HEK293 (cell line): ENCODE data around the gene CYB5R4.
"Not testable (repeated sequence)": the region's sequence is repeated elsewhere in the genome, so short reads cannot be mapped to it uniquely, and the experiment has no call there.

Experiments used
- CTCF ChIA-PET: fragments of 350-600 bp; formaldehyde crosslinking; extraction: SDS; loops from one replicate; lab custom pipeline; 2021; ENCODE audit warnings: antibody characterized with exemption; lab: Yijun Ruan, JAX
- POLR2A ChIA-PET: fragments of 300-600 bp; formaldehyde crosslinking; extraction: SDS; loops from one replicate; lab custom pipeline; 2020; ENCODE audit warnings: antibody characterized with exemption, inconsistent platforms; lab: Yijun Ruan, JAX
- H3K27ac ChIP-seq: fragments of 200-500 bp; sonication (Bioruptor generic); 2 replicates; pipeline ENCODE4 v1.5.1; 2014; ENCODE audit warnings: low read depth, low read length, control low read depth, inconsistent platforms; ENCODE audit errors: extremely low read depth
- H3K36me3 ChIP-seq, 2 experiments: fragments of 200-500 bp in 1 of 2; sonication (Bioruptor generic) in 1 of 2; 1 replicate in 1 of 2; 2 replicates in 1 of 2; pipeline ENCODE4 v1.5.1; 2014 to 2017; ENCODE audit warnings: inconsistent platforms in 2 of 2, low read length in 2 of 2; ENCODE audit not compliant: control insufficient read depth in 2 of 2, insufficient read depth in 1 of 2
- H3K4me1 ChIP-seq: fragments of 200-500 bp; sonication (Bioruptor generic); 2 replicates; pipeline ENCODE4 v1.5.1; 2014; ENCODE audit warnings: mild to moderate bottlenecking, low read length, inconsistent platforms; ENCODE audit not compliant: control insufficient read depth, insufficient read depth
- H3K4me3 ChIP-seq: 2 replicates; pipeline ENCODE4 v1.5.1; 2011; ENCODE audit warnings: low read depth, mild to moderate bottlenecking, control low read depth, low read length, moderate library complexity
- H3K9me3 ChIP-seq: fragments of 200-500 bp; sonication (Bioruptor generic); 2 replicates; pipeline ENCODE4 v1.5.1; 2014; ENCODE audit warnings: low read depth, low read length, inconsistent platforms; ENCODE audit not compliant: control insufficient read depth, insufficient read depth
- GLI4 ChIP-seq: fragments of 450-650 bp; formaldehyde crosslinking; IDR thresholded peaks from 2 replicates; pipeline ENCODE4 v1.5.1; 2016; ENCODE audit warnings: missing biosample characterization, missing genetic modification characterization
- GLIS1 ChIP-seq: fragments of 450-650 bp; formaldehyde crosslinking; IDR thresholded peaks from 2 replicates; pipeline ENCODE4 v1.5.1; 2016; ENCODE audit warnings: missing biosample characterization, missing genetic modification characterization
- GLIS2 ChIP-seq: fragments of 450-650 bp; formaldehyde crosslinking; IDR thresholded peaks from 2 replicates; pipeline ENCODE4 v1.5.1; 2016; ENCODE audit warnings: missing biosample characterization, missing genetic modification characterization
- RBAK ChIP-seq: fragments of 450-650 bp; formaldehyde crosslinking; IDR thresholded peaks from 2 replicates; pipeline ENCODE4 v1.5.1; 2016; ENCODE audit warnings: missing biosample characterization, missing genetic modification characterization
- ZFHX2 ChIP-seq: fragments of 450-650 bp; formaldehyde crosslinking; conservative IDR thresholded peaks from 2 replicates; pipeline ENCODE4 v1.5.1; 2016; ENCODE audit warnings: missing biosample characterization, missing genetic modification characterization
- ZNF132 ChIP-seq: fragments of 450-650 bp; formaldehyde crosslinking; IDR thresholded peaks from 2 replicates; pipeline ENCODE4 v1.5.1; 2017; ENCODE audit warnings: missing biosample characterization, missing genetic modification characterization, borderline replicate concordance
- ZNF146 ChIP-seq: fragments of 450-650 bp; formaldehyde crosslinking; IDR thresholded peaks from 2 replicates; pipeline ENCODE4 v1.5.1; 2016; ENCODE audit warnings: missing biosample characterization, missing genetic modification characterization
- ZNF18 ChIP-seq: fragments of 450-650 bp; formaldehyde crosslinking; IDR thresholded peaks from 2 replicates; pipeline ENCODE4 v1.5.1; 2016; ENCODE audit warnings: missing biosample characterization, missing genetic modification characterization
- ZNF202 ChIP-seq: fragments of 450-650 bp; formaldehyde crosslinking; IDR thresholded peaks from 2 replicates; pipeline ENCODE4 v1.5.1; 2016; ENCODE audit warnings: missing biosample characterization, missing genetic modification characterization, borderline replicate concordance
- ZNF223 ChIP-seq: fragments of 450-650 bp; formaldehyde crosslinking; IDR thresholded peaks from 2 replicates; pipeline ENCODE4 v1.5.1; 2016; ENCODE audit warnings: missing biosample characterization, missing genetic modification characterization
- ZNF311 ChIP-seq: fragments of 450-650 bp; formaldehyde crosslinking; IDR thresholded peaks from 2 replicates; pipeline ENCODE4 v1.5.1; 2017; ENCODE audit warnings: missing biosample characterization, missing genetic modification characterization, borderline replicate concordance
- ZNF473 ChIP-seq: fragments of 450-650 bp; formaldehyde crosslinking; IDR thresholded peaks from 2 replicates; pipeline ENCODE4 v1.5.1; 2017; ENCODE audit warnings: missing biosample characterization, missing genetic modification characterization
- ZNF530 ChIP-seq: fragments of 450-650 bp; formaldehyde crosslinking; IDR thresholded peaks from 2 replicates; pipeline ENCODE4 v1.5.1; 2016; ENCODE audit warnings: low read depth, missing biosample characterization, missing genetic modification characterization
- ZNF585B ChIP-seq: fragments of 450-650 bp; formaldehyde crosslinking; IDR thresholded peaks from 2 replicates; pipeline ENCODE4 v1.5.1; 2016; ENCODE audit warnings: missing biosample characterization, missing genetic modification characterization
- ZNF670 ChIP-seq: fragments of 450-650 bp; formaldehyde crosslinking; IDR thresholded peaks from 2 replicates; pipeline ENCODE4 v1.5.1; 2016; ENCODE audit warnings: missing biosample characterization, missing genetic modification characterization, low read depth
- ZNF777 ChIP-seq: fragments of 450-650 bp; formaldehyde crosslinking; IDR thresholded peaks from 2 replicates; pipeline ENCODE4 v1.5.1; 2017; ENCODE audit warnings: missing biosample characterization, missing genetic modification characterization, borderline replicate concordance
- ZNF785 ChIP-seq: fragments of 450-650 bp; formaldehyde crosslinking; IDR thresholded peaks from 2 replicates; pipeline ENCODE4 v1.5.1; 2016; ENCODE audit warnings: missing biosample characterization, missing genetic modification characterization
- ZNF791 ChIP-seq: fragments of 450-650 bp; formaldehyde crosslinking; IDR thresholded peaks from 2 replicates; pipeline ENCODE4 v1.5.1; 2016; ENCODE audit warnings: missing biosample characterization, missing genetic modification characterization
- TF ChIP-seq, protein P1 (sequence below): fragments of 450-650 bp; formaldehyde crosslinking; optimal IDR thresholded peaks from 2 replicates; pipeline ENCODE3; 2016; ENCODE audit warnings: missing biosample characterization, mild to moderate bottlenecking, missing genetic modification characterization
- TF ChIP-seq, protein P2 (sequence below): fragments of 450-650 bp; formaldehyde crosslinking; IDR thresholded peaks from 2 replicates; pipeline ENCODE4 v1.5.1; 2017; ENCODE audit warnings: missing biosample characterization, missing genetic modification characterization
- TF ChIP-seq, protein P3 (sequence below): fragments of 450-650 bp; formaldehyde crosslinking; IDR thresholded peaks from 2 replicates; pipeline ENCODE4 v1.5.1; 2016; ENCODE audit warnings: missing biosample characterization, missing genetic modification characterization
- TF ChIP-seq, protein P4 (sequence below): fragments of 450-650 bp; formaldehyde crosslinking; IDR thresholded peaks from 2 replicates; pipeline ENCODE4 v1.5.1; 2016; ENCODE audit warnings: missing biosample characterization, missing genetic modification characterization
- TF ChIP-seq, protein P5 (sequence below): sonication (generic); formaldehyde crosslinking; IDR thresholded peaks from 2 replicates; pipeline ENCODE4 v1.8.1; 2022; ENCODE audit warnings: mild to moderate bottlenecking, moderate library complexity, missing genetic modification reagents

CYB5R4 gene

DNA sequence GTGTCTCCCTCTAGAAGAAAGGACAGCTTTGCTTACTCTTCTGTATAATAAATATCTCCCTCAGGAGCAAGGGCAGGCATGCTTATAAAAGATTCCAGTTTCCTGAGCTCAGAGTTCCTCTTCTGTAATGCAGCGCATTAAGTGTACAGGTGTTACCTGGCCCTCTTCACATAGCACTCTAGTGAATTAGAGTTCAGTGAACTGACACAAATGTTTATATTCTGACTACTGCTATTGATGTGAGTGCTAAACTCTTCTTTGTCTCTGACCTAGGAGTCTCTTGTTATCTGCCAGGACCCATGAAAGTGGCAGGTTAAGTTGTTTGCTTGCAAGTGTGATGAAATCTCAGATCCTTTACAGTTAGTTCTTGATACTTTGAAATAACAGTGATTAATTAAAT is 33.5 kb downstream of the CYB5R4 start:
- Histone ChIP-seq H3K4me3 (no peak overlapping the region), H3K9me3 (no peaks in the 10 kb centered on the region), H3K36me3 (no peaks in the 10 kb centered on the region), H3K27ac (no peak overlapping the region), H3K4me1 (no peaks in the 10 kb centered on the region)
- ChIA-PET CTCF (interaction anchor here (1.2 kb wide), 1 partner anchor 9 kb away, joined by 3 read pairs; no protein-coding TSS in a partner anchor), POLR2A (no interaction called here)
- TF ChIP-seq ZNF311 (tag by site-specific recombination) (no peak), ZNF202 (no peak), RBAK (no peak), ZNF791 (no peak), ZNF530 (tag by site-specific recombination) (no peak), ZNF132 (tag by site-specific recombination) (no peak), ZNF473 (tag by site-specific recombination) (no peak), ZNF18 (tag by site-specific recombination) (no peak), ZNF585B (tag by site-specific recombination) (no peak), ZNF785 (tag by site-specific recombination) (no peak)
- TF ChIP-seq, protein P1, sequence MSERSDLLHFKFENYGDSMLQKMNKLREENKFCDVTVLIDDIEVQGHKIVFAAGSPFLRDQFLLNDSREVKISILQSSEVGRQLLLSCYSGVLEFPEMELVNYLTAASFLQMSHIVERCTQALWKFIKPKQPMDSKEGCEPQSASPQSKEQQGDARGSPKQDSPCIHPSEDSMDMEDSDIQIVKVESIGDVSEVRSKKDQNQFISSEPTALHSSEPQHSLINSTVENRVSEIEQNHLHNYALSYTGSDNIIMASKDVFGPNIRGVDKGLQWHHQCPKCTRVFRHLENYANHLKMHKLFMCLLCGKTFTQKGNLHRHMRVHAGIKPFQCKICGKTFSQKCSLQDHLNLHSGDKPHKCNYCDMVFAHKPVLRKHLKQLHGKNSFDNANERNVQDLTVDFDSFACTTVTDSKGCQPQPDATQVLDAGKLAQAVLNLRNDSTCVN (tag by site-specific recombination): no peak
- TF ChIP-seq, protein P2, sequence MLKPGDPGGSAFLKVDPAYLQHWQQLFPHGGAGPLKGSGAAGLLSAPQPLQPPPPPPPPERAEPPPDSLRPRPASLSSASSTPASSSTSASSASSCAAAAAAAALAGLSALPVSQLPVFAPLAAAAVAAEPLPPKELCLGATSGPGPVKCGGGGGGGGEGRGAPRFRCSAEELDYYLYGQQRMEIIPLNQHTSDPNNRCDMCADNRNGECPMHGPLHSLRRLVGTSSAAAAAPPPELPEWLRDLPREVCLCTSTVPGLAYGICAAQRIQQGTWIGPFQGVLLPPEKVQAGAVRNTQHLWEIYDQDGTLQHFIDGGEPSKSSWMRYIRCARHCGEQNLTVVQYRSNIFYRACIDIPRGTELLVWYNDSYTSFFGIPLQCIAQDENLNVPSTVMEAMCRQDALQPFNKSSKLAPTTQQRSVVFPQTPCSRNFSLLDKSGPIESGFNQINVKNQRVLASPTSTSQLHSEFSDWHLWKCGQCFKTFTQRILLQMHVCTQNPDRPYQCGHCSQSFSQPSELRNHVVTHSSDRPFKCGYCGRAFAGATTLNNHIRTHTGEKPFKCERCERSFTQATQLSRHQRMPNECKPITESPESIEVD (tag by site-specific recombination): no peak
- TF ChIP-seq, protein P3, sequence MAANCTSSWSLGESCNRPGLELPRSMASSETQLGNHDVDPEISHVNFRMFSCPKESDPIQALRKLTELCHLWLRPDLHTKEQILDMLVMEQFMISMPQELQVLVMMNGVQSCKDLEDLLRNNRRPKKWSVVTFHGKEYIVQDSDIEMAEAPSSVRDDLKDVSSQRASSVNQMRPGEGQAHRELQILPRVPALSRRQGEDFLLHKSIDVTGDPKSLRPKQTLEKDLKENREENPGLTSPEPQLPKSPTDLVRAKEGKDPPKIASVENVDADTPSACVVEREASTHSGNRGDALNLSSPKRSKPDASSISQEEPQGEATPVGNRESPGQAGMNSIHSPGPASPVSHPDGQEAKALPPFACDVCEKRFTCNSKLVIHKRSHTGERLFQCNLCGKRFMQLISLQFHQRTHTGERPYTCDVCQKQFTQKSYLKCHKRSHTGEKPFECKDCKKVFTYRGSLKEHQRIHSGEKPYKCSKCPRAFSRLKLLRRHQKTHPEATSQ: no peak

- H3K9me3 ChIP-seq, H3K36me3 ChIP-seq, H3K27ac ChIP-seq, H3K4me3 ChIP-seq, CTCF ChIA-PET, POLR2A ChIA-PET, H3K4me1 ChIP-seq: not testable (repeated sequence)
- TF ChIP-seq ZNF146 (tag by site-specific recombination): peak; percentile 93
These were observed 37.6 kb downstream of the CYB5R4 start for GRCh38 chr6:83897094-83897493.

GRCh38 chr6:83901624-83902023 is 42.1 kb downstream of the CYB5R4 start:
- Histone ChIP-seq H3K27ac (no peak overlapping the region), H3K4me1 (no peaks in the 10 kb centered on the region), H3K36me3 (no peaks in the 10 kb centered on the region), H3K4me3 (no peak overlapping the region), H3K9me3 (no peaks in the 10 kb centered on the region)
- CTCF ChIA-PET: no interaction called here
- POLR2A ChIA-PET: no interaction called here
- TF ChIP-seq, protein P4, sequence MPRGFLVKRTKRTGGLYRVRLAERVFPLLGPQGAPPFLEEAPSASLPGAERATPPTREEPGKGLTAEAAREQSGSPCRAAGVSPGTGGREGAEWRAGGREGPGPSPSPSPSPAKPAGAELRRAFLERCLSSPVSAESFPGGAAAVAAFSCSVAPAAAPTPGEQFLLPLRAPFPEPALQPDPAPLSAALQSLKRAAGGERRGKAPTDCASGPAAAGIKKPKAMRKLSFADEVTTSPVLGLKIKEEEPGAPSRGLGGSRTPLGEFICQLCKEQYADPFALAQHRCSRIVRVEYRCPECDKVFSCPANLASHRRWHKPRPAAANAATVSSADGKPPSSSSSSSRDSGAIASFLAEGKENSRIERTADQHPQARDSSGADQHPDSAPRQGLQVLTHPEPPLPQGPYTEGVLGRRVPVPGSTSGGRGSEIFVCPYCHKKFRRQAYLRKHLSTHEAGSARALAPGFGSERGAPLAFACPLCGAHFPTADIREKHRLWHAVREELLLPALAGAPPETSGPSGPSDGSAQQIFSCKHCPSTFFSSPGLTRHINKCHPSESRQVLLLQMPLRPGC: no peak
- TF ChIP-seq ZFHX2 (tag by site-specific recombination) (no peak), ZNF777 (no peak), GLI4 (no peak), ZNF223 (tag by site-specific recombination) (no peak), GLIS2 (tag by site-specific recombination) (no peak), ZNF670 (no peak), GLIS1 (no peak)
- TF ChIP-seq, protein P5, sequence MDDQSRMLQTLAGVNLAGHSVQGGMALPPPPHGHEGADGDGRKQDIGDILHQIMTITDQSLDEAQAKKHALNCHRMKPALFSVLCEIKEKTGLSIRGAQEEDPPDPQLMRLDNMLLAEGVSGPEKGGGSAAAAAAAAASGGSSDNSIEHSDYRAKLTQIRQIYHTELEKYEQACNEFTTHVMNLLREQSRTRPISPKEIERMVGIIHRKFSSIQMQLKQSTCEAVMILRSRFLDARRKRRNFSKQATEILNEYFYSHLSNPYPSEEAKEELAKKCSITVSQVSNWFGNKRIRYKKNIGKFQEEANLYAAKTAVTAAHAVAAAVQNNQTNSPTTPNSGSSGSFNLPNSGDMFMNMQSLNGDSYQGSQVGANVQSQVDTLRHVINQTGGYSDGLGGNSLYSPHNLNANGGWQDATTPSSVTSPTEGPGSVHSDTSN: no peak
